Heart right ventricle (tissue), 16 donors: ENCODE measurements around the gene SUPT6H. TPM values are rescaled to one million over a fixed set of nuclear protein-coding genes. Genes with fewer than 3 reads are reported as not detected.
A peak's percentile ranks its signal among the peaks of the same experiment; 100 is the strongest.

Experiments
- ATAC-seq, 8 donors: fragments of 200-7000 bp; cut with Tn5 transposase; one replicate each; pipeline ENCODE4 v1.9.1; 2020; ENCODE audit warnings: mild to moderate bottlenecking in 8 of 8, moderate library complexity in 8 of 8, moderate number of reproducible peaks in 1 of 8
- DNase-seq, 2 donors: peaks; one replicate each; pipeline ENCODE4 v3.0.0-alpha.2; 2020
- H3K27ac ChIP-seq, 10 donors: fragments of 200-600 bp; sonication (generic) in 2 of 10; one replicate each; pipeline versions ENCODE4 v1.5.0 to v1.8.0; 2020 to 2022; ENCODE audit warnings: mild to moderate bottlenecking in 3 of 10
- H3K27me3 ChIP-seq, 7 donors: fragments of 200-600 bp; one replicate each; pipeline ENCODE4 v1.8.0; 2021 to 2022; ENCODE audit warnings: mild to moderate bottlenecking in 2 of 7
- H3K36me3 ChIP-seq, 9 donors: fragments of 200-600 bp; sonication (generic) in 1 of 9; one replicate each; pipeline versions ENCODE4 v1.5.0 to v1.8.0; 2020 to 2022; ENCODE audit warnings: mild to moderate bottlenecking in 2 of 9
- H3K4me1 ChIP-seq, 9 donors: fragments of 200-600 bp; sonication (generic) in 1 of 9; one replicate each; pipeline versions ENCODE4 v1.5.0 to v1.8.0; 2020 to 2022; ENCODE audit warnings: mild to moderate bottlenecking in 4 of 9
- H3K4me3 ChIP-seq, 10 donors: fragments of 200-600 bp; sonication (generic) in 2 of 10; one replicate each; pipeline versions ENCODE4 v1.5.0 to v1.8.0; 2020 to 2022; ENCODE audit warnings: mild to moderate bottlenecking in 7 of 10, moderate library complexity in 2 of 10
- H3K9me3 ChIP-seq, 11 donors: fragments of 200-600 bp in 10 of 11; sonication (generic) in 2 of 11; one replicate each; pipeline versions ENCODE4 v1.5.0 to v1.8.0; 2013 to 2022; ENCODE audit warnings: mild to moderate bottlenecking in 2 of 11, control low read depth in 1 of 11, moderate library complexity in 1 of 11
- WGBS, 2 donors: extraction: QIAGEN DNeasy Blood & Tissue Kit; methylation state at CpG; one replicate each; pipeline ENCODE4 v1.1.7; 2013; ENCODE audit warnings: inconsistent platforms in 1 of 2; 5-methylcytosine and 5-hydroxymethylcytosine counted together
- intact Hi-C, 10 donors: fragments of 100-400 bp; cut with DNase I; formaldehyde crosslinking; loops; one replicate each; pipeline versions ENCODE4 v1.11.1 to v1.14.2; 2022
- polyA plus RNA-seq, 2 donors: library from polyadenylated mRNA; stranded (reverse); fragments of 200-250 nt; gene quantifications; one replicate each; pipeline ENCODE4 v1.2.3, GENCODE V29; 2013
- total RNA-seq, 10 donors: library from RNA; stranded (reverse); fragmentation: NEBNext Ultra II Directional in 3 of 10; extraction: Animal tissue kit (Norgen Biotek cat#: 25700) in 3 of 10; gene quantifications; one replicate each; pipeline versions ENCODE4 v1.2.1 to v1.2.4, GENCODE V29; 2021 to 2023
- TF ChIP-seq, protein P1 (sequence below), 9 donors: fragments of 200-600 bp; sonication (generic) in 2 of 9; IDR thresholded peaks; one replicate each; pipeline versions ENCODE4 v1.5.0 to v1.8.0; 2021 to 2022; ENCODE audit warnings: antibody characterized with exemption in 9 of 9, mild to moderate bottlenecking in 5 of 9, moderate library complexity in 1 of 9
- donor health status: Arrhythmogenic right ventricular cardiomyopathy.
- donor health status: ischemic (EF 13 %, LVEDD 7.1; RV severe dilation, severe dysfunction).
- donor health status: healthy with polysubstance abuse.
- donor health status: DM: no; HTN: yes; CAD: no.
- donor health status: DM: no; HTN: no; CAD: no.
- donor health status: ischemic (EF 25% LVEDD 6.9; RV normal size, moderate dysfunction).
- donor health status: ischemic (EF 25% LVEDD 5.7; RV mildly dilated, moderate dysfunction).
- donor health status: healthy.
- donor health status: DM: yes; HTN: yes; CAD: no.
- donor health status: Ischemic cardiomyopathy.
- donor health status: ischemic (EF 35%, LVEDD 5.7; RV mildly dilated, moderate dysfunction).
- donor health status: nonischemic (EF 11% LVEDD 7.7; RV severe dilation, severe dysfunction).
- donor health status: DM: yes; HTN: yes; CAD: no.
- donor health status: PGD.
- donor health status: ischemic (EF 29% LVEDD 5.4; RV normal size, mild dysfunction).
- donor health status: nonischemic (EF 23%, LVEDD 6.1; RV moderate dilation, normal function).

Gene SUPT6H
- total and polyA plus RNA-seq, 12 donors = 19.3 to 54.1 (median 49.9) TPM

DNA sequence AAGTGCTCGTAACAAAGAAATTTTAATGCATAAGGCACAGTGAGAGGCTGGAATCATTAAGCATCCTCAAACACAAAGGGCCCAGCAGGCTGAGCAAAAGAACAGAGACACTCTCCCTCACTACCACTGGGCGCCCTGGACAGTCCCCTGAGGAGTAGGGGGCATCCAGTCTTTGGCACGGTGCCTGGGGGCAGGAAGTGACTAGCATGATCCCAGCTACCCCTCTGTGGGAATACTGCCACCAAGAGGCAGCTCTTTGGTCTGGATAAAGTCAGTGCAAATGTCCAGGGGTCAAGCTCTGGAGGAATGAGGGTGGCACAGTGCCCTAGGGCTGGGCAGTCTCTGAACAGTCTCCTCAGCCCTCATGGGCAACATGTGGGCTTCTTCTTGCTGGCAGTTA, 52.3 kb downstream of the SUPT6H start:
- H3K9me3 ChIP-seq = no peaks in the 10 kb centered on the region
- intact Hi-C loops = no loop called here
- TF ChIP-seq, protein P1, sequence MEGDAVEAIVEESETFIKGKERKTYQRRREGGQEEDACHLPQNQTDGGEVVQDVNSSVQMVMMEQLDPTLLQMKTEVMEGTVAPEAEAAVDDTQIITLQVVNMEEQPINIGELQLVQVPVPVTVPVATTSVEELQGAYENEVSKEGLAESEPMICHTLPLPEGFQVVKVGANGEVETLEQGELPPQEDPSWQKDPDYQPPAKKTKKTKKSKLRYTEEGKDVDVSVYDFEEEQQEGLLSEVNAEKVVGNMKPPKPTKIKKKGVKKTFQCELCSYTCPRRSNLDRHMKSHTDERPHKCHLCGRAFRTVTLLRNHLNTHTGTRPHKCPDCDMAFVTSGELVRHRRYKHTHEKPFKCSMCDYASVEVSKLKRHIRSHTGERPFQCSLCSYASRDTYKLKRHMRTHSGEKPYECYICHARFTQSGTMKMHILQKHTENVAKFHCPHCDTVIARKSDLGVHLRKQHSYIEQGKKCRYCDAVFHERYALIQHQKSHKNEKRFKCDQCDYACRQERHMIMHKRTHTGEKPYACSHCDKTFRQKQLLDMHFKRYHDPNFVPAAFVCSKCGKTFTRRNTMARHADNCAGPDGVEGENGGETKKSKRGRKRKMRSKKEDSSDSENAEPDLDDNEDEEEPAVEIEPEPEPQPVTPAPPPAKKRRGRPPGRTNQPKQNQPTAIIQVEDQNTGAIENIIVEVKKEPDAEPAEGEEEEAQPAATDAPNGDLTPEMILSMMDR (IDR thresholded peaks at IDR 0.05) = no peak
- 93 to 96% methylated on average over 3 of the region's 3 CpGs for WGBS, 2 donors
- no peak for ATAC-seq
- H3K36me3 ChIP-seq = peaks cover 0 to 24% (median 0%) of the 10 kb centered on the region in 9 donors
- DNase-seq = no peak
- H3K27me3 ChIP-seq = peaks cover 0 to 13% (median 7%) of the 10 kb centered on the region in 7 donors
- H3K4me1 ChIP-seq = peaks cover 0 to 59% (median 44%) of the 10 kb centered on the region in 9 donors
- H3K4me3 ChIP-seq = no peak overlapping the region
- H3K27ac ChIP-seq = no peak overlapping the region

DNA sequence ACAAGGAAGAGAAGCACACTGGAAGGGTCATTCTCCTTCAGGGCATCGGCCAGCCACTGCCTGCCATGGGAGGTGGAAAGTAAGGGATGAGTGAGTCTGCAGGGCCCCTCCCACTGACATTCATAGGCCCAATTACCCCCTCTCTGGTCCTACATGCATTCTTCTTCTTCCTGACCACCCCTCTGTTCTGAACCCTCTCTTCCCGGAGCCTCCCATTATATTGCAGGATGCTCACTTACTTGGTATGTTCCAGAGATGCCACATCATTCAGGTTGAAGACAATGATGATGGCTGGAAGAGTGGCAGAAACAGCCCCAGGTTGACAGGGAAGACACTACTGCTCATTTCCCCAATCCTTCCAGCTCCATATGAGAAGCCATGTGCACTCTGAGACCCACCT, 53.2 kb downstream of the SUPT6H start:
- WGBS, 2 donors = 89 to 98% methylated on average over 2 of the region's 2 CpGs
- Histone ChIP-seq H3K9me3 (no peaks in the 10 kb centered on the region), H3K4me1 (peaks cover 0 to 57% (median 43%) of the 10 kb centered on the region in 9 donors), H3K27ac (no peak overlapping the region), H3K36me3 (peaks cover 0 to 24% (median 0%) of the 10 kb centered on the region in 9 donors), H3K4me3 (no peak overlapping the region), H3K27me3 (peaks cover 0 to 13% (median 7%) of the 10 kb centered on the region in 7 donors)
- intact Hi-C loops = loop anchor here in 1 of 10 donors (5.0 kb wide), 1 partner anchor 68 kb away; the partner anchor contains the start of gene BLTP2
- TF ChIP-seq, protein P1 (IDR thresholded peaks at IDR 0.05) = no peak
- DNase-seq (no peak), ATAC-seq (no peak)

DNA sequence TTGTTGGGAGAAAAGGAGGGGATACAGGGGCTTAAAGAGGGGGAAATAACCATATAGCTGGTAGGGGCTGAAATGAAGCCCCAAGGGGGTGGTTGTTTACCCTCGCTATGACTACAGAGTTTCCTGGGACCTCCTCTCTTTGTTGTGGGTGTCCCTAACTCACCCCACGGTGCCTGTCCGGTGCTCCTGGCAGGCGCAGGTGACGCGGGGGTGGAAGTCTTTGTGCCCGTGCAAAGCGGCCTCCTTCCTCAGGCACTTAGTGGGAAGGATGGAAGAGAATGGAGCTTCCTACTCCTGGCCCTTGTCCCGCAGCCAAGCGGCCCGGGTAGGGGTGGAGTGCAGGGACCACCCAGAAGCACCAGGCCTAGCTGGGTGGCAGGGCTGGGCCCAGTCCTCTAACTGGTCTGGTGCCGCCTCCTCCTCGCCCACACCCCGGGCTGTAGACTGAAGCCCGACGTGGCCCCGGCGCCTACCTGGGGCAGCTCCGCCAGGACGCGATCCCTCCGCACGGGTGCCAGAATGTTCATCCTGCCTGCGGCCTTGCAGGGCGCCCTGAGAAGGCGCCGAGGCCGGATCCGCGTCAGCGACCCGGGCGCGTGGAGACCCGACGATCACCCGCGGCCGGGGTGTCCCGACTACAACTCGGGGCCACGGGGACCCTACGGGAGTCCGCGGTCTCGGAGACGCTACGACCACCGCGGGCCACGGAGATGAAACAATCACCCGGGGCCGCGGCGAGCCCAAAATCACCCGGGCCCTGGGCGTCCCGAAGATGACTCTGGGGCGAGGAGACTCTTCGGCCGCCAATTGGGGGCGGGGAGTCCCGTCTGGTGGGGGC, 55.0 kb downstream of the SUPT6H start:
- no peaks in the 10 kb centered on the region for H3K9me3 ChIP-seq
- peaks cover 0 to 13% (median 7%) of the 10 kb centered on the region in 7 donors for H3K27me3 ChIP-seq
- H3K36me3 ChIP-seq = peaks cover 0 to 36% (median 6%) of the 10 kb centered on the region in 9 donors
- 9 to 12% methylated on average over 63 of the region's 63 CpGs for WGBS, 2 donors
- TF ChIP-seq, protein P1 (IDR thresholded peaks at IDR 0.05) = no peak
- peaks cover 13 to 62% (median 49%) of the 10 kb centered on the region in 9 donors for H3K4me1 ChIP-seq
- peak in 1 of 2 donors; percentile 42 for DNase-seq
- H3K27ac ChIP-seq = peak overlapping the region; percentile 61 to 95 (median 90)
- peak overlapping the region; percentile 51 to 78 (median 65) for H3K4me3 ChIP-seq
- no peak for ATAC-seq
- intact Hi-C loops = loop anchor here in 1 of 10 donors (5.0 kb wide), 1 partner anchor 70 kb away; the partner anchor contains the start of gene BLTP2

DNA sequence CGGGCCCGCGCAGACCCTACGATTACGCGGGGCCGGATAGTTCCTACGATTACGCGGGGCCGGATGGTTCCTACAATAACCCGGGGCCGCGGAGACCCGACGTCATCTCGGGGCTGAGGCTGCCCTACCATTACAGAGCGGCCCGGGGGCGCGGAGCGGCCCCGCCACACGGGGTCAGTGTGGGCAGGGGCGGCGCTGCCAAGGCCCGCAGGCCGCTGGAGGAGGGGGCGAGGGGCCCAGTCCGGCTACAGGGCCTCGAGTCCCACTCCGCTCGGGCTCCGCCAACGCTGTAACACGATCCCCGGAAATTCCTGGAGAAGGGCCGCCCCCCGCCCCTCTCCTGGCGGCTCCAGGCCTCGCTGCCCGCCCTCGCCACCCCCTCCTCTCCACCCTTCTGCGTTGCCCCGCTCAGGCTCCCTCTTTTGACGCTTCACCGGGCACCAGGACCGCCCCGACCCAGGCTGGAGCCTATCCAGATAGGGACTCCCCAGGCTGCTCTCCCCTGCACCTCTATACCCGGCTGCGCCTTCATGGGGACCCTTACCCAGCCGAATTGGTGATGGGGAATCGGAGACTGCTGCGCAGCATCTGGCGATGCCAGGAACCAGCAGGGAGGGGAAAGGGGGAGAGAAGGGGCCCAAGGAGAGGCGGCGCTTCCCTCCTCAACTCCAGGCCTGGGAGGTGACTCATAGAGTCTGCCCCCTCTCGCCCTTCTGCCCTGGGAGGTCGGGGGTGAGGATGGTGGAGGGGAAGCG, 55.8 kb downstream of the SUPT6H start, which contains the start of gene RAB34:
RAB34 (minus strand) TSS at position 291 of the 755 bp plus-strand sequence. CDS start 602 bp downstream, outside the sequence.
- peak; percentile 72 to 74 for DNase-seq
- intact Hi-C loops = loop anchor here in 1 of 10 donors (5.0 kb wide), 1 partner anchor 70 kb away; the partner anchor contains the start of gene BLTP2
- ATAC-seq = peak; percentile 15 to 46 (median 30)
- TF ChIP-seq, protein P1 (IDR thresholded peaks at IDR 0.05) = peak in 7 of 9 donors; percentile 25 to 58 (median 41)
- H3K4me3 ChIP-seq = peak within 1 kb of the TSS; percentile 51 to 78 (median 65)
- no peaks in the 10 kb centered on the region for H3K9me3 ChIP-seq
- 7% methylated on average over 54 to 60 of the region's 60 CpGs for WGBS, 2 donors
- peaks cover 17 to 62% (median 51%) of the 10 kb centered on the region in 9 donors for H3K4me1 ChIP-seq
- H3K36me3 ChIP-seq = peaks cover 0 to 44% (median 14%) of the 10 kb centered on the region in 9 donors
- H3K27ac ChIP-seq = peak within 1 kb of the TSS; percentile 61 to 95 (median 90)
- peaks cover 0 to 13% (median 7%) of the 10 kb centered on the region in 7 donors for H3K27me3 ChIP-seq
